ENCODE results near the gene TMEM221.

- TF ChIP-seq, protein P1, sequence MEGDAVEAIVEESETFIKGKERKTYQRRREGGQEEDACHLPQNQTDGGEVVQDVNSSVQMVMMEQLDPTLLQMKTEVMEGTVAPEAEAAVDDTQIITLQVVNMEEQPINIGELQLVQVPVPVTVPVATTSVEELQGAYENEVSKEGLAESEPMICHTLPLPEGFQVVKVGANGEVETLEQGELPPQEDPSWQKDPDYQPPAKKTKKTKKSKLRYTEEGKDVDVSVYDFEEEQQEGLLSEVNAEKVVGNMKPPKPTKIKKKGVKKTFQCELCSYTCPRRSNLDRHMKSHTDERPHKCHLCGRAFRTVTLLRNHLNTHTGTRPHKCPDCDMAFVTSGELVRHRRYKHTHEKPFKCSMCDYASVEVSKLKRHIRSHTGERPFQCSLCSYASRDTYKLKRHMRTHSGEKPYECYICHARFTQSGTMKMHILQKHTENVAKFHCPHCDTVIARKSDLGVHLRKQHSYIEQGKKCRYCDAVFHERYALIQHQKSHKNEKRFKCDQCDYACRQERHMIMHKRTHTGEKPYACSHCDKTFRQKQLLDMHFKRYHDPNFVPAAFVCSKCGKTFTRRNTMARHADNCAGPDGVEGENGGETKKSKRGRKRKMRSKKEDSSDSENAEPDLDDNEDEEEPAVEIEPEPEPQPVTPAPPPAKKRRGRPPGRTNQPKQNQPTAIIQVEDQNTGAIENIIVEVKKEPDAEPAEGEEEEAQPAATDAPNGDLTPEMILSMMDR (IDR thresholded peaks at IDR 0.05; ENCODE audit: low read length), result no peak
- no peak for TF ChIP-seq EZH2 (IDR thresholded peaks at IDR 0.05; ENCODE audit: borderline replicate concordance, low read length)
Observed at GRCh38 chr19:17431417-17431816, 17.1 kb downstream of the TMEM221 start.

Data from OCI-LY1 (cell line).